ENCODE results near the gene GRIK5.

Gene GRIK5

DNA sequence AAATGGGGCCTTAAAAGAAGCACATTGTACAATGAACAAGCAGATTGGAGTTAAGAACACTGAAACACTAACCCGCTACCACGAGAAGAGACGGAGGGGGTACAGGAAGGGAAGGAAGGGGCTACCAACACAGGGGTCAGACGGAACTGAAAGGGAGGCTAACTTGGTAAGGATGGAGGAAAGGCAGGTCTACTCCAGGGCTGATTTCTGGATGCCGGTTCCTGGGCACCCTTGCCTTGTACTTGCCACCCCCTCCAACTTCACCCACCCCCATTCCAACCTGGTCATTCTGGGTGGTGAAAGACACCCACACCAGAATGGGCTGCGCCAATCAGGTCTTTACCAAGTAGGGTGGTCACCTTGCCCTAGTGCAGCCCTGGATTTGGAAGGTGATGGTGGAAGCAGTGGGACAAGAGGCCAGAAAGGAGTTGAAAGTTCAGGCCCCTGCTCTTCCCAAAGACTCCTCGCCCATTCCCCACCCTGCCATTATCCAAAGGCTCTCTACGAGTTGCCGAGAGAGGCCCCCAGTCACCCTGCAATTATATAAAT, 16.3 kb upstream of the GRIK5 start:
- Histone ChIP-seq H2BK5ac (ENCODE audit: low read depth, low read length, poor library complexity, severe bottlenecking) (no peak overlapping the region), H3K36me3 (ENCODE audit: control insufficient read depth in 1 of 2, insufficient read depth in 2 of 2, low read depth in 1 of 2, low read length in 2 of 2) (peaks cover 12 to 20% of the 10 kb centered on the region in 2 experiments), H3K4me3 (ENCODE audit: insufficient read depth in 1 of 2, low read depth in 1 of 2, low read length in 2 of 2) (no peak overlapping the region), H2BK12ac (ENCODE audit: low read length in 2 of 2) (no peak overlapping the region), H3K23ac (ENCODE audit: low read length in 2 of 2) (no peak overlapping the region), H2AFZ (ENCODE audit: low read depth, low read length) (no peak overlapping the region), H4K91ac (ENCODE audit: low read length) (peak overlapping the region; percentile 65), H3K27ac (ENCODE audit: low read length, poor library complexity, severe bottlenecking) (no peak overlapping the region), H3K9me3 (ENCODE audit: control insufficient read depth, low read length) (no peaks in the 10 kb centered on the region), H2BK15ac (ENCODE audit: low read depth, poor library complexity, severe bottlenecking) (no peak overlapping the region), H3K9ac (ENCODE audit: low read length) (no peak overlapping the region), H3K14ac (ENCODE audit: low read length in 2 of 2) (no peak overlapping the region), H3K4me1 (ENCODE audit: control insufficient read depth, insufficient read depth, low read depth, low read length) (peaks cover 24% of the 10 kb centered on the region), H3K27me3 (ENCODE audit: control insufficient read depth in 1 of 2, insufficient read depth in 1 of 2, low read length in 2 of 2) (no peaks in the 10 kb centered on the region), H3K79me1 (replicated peaks; ENCODE audit: low read length, poor library complexity, severe bottlenecking) (peaks cover 13% of the 10 kb centered on the region), H4K8ac (ENCODE audit: low read length) (no peak overlapping the region), H3K4ac (ENCODE audit: low read depth in 1 of 2, low read length in 2 of 2) (no peak overlapping the region), H3K4me2 (ENCODE audit: low read length, poor library complexity, severe bottlenecking) (no peak overlapping the region), H3K18ac (ENCODE audit: low read depth in 1 of 2, low read length in 2 of 2) (no peak overlapping the region), H2AK5ac (ENCODE audit: low read length, severe bottlenecking) (peak overlapping the region; percentile 44), H2BK120ac (ENCODE audit: low read depth, low read length) (no peak overlapping the region)
- no peak for DNase-seq
- 95% methylated on average over 8 of the region's 9 CpGs for WGBS

DNA sequence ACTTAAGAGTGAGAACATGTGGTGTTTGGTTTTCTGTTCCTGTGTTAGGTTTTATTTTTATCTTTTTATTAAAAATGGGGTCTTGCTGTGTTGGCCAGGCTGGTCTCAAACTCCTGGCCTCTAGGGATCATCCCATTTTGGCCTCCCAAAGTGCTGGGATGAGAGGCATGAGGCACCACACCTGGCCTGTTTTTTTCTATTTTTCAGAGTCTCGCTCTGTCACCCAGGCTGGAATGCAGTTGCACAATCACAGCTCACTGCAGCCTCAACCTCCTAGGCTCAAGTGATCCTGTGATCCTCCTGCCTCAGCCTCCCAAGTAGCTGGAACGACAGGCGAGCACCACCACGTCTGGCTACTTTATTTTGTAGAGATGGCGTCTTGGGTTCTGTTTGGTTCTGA, 13.5 kb upstream of the GRIK5 start:
- H3K27me3 ChIP-seq (ENCODE audit: control insufficient read depth in 1 of 2, insufficient read depth in 1 of 2, low read length in 2 of 2) = no peaks in the 10 kb centered on the region
- H3K27ac ChIP-seq (ENCODE audit: low read length, poor library complexity, severe bottlenecking) = no peak overlapping the region
- no peak overlapping the region for H2BK5ac ChIP-seq (ENCODE audit: low read depth, low read length, poor library complexity, severe bottlenecking)
- H3K9ac ChIP-seq (ENCODE audit: low read length) = no peak overlapping the region
- peaks cover 37 to 43% of the 10 kb centered on the region in 2 experiments for H3K36me3 ChIP-seq (ENCODE audit: control insufficient read depth in 1 of 2, insufficient read depth in 2 of 2, low read depth in 1 of 2, low read length in 2 of 2)
- no peak overlapping the region for H3K18ac ChIP-seq (ENCODE audit: low read depth in 1 of 2, low read length in 2 of 2)
- no peak overlapping the region for H2AFZ ChIP-seq (ENCODE audit: low read depth, low read length)
- H3K9me3 ChIP-seq (ENCODE audit: control insufficient read depth, low read length) = no peaks in the 10 kb centered on the region
- H2AK5ac ChIP-seq (ENCODE audit: low read length, severe bottlenecking) = no peak overlapping the region
- H3K23ac ChIP-seq (ENCODE audit: low read length in 2 of 2) = no peak overlapping the region
- no peak overlapping the region for H3K4me2 ChIP-seq (ENCODE audit: low read length, poor library complexity, severe bottlenecking)
- H3K4me3 ChIP-seq (ENCODE audit: insufficient read depth in 1 of 2, low read depth in 1 of 2, low read length in 2 of 2) = no peak overlapping the region
- no peak overlapping the region for H2BK15ac ChIP-seq (ENCODE audit: low read depth, poor library complexity, severe bottlenecking)
- H4K91ac ChIP-seq (ENCODE audit: low read length) = no peak overlapping the region
- peaks cover 30% of the 10 kb centered on the region for H3K4me1 ChIP-seq (ENCODE audit: control insufficient read depth, insufficient read depth, low read depth, low read length)
- no peak overlapping the region for H4K8ac ChIP-seq (ENCODE audit: low read length)
- no peak overlapping the region for H2BK12ac ChIP-seq (ENCODE audit: low read length in 2 of 2)
- peaks cover 30% of the 10 kb centered on the region for H3K79me1 ChIP-seq (replicated peaks; ENCODE audit: low read length, poor library complexity, severe bottlenecking)
- no peak for DNase-seq
- H3K14ac ChIP-seq (ENCODE audit: low read length in 2 of 2) = no peak overlapping the region
- 100% methylated on average over 5 of the region's 5 CpGs for WGBS
- no peak overlapping the region for H2BK120ac ChIP-seq (ENCODE audit: low read depth, low read length)
- no peak overlapping the region for H3K4ac ChIP-seq (ENCODE audit: low read depth in 1 of 2, low read length in 2 of 2)

DNA sequence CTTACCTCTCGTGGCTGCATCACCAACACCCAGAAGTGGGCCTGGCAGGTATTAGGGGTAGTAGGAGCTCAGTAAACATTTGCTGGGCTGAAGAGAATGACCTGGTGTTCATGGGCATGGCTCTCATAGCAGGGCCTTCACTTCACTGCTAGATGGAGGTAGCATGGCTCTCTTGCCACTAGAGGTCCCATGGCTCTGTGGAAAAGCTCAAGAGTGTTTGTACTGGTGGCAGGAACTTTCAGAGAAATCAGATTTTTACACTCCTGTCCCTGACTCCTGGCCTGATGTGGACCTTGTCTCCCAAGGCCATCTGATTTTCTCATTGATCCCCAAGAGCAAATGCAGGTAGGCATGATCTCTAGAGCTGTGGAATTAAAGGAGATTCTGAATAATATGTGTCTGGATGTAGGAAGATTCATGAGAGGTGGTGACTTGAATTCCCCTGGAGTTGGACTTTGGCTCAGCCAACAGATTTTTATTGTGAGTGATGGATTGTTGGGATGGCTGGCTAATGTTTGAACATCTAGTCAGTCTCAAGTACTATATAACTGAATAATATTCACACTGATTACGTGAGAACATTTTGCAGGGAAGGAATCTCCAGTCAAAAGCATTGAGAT, 11.7 kb upstream of the GRIK5 start:
- Histone ChIP-seq H3K79me1 (replicated peaks; ENCODE audit: low read length, poor library complexity, severe bottlenecking) (peaks cover 28% of the 10 kb centered on the region), H3K23ac (ENCODE audit: low read length in 2 of 2) (no peak overlapping the region), H4K91ac (ENCODE audit: low read length) (no peak overlapping the region), H2BK15ac (ENCODE audit: low read depth, poor library complexity, severe bottlenecking) (no peak overlapping the region), H3K9ac (ENCODE audit: low read length) (peak overlapping the region; percentile 2), H3K27me3 (ENCODE audit: control insufficient read depth in 1 of 2, insufficient read depth in 1 of 2, low read length in 2 of 2) (no peaks in the 10 kb centered on the region), H3K36me3 (ENCODE audit: control insufficient read depth in 1 of 2, insufficient read depth in 2 of 2, low read depth in 1 of 2, low read length in 2 of 2) (peaks cover 38 to 46% of the 10 kb centered on the region in 2 experiments), H2BK5ac (ENCODE audit: low read depth, low read length, poor library complexity, severe bottlenecking) (no peak overlapping the region), H3K4me3 (ENCODE audit: insufficient read depth in 1 of 2, low read depth in 1 of 2, low read length in 2 of 2) (no peak overlapping the region), H3K4me1 (ENCODE audit: control insufficient read depth, insufficient read depth, low read depth, low read length) (peaks cover 27% of the 10 kb centered on the region), H3K14ac (ENCODE audit: low read length in 2 of 2) (no peak overlapping the region), H2AK5ac (ENCODE audit: low read length, severe bottlenecking) (no peak overlapping the region), H2AFZ (ENCODE audit: low read depth, low read length) (no peak overlapping the region), H2BK12ac (ENCODE audit: low read length in 2 of 2) (no peak overlapping the region), H3K9me3 (ENCODE audit: control insufficient read depth, low read length) (no peaks in the 10 kb centered on the region), H3K4me2 (ENCODE audit: low read length, poor library complexity, severe bottlenecking) (no peak overlapping the region), H2BK120ac (ENCODE audit: low read depth, low read length) (no peak overlapping the region), H3K27ac (ENCODE audit: low read length, poor library complexity, severe bottlenecking) (no peak overlapping the region), H3K18ac (ENCODE audit: low read depth in 1 of 2, low read length in 2 of 2) (no peak overlapping the region), H4K8ac (ENCODE audit: low read length) (no peak overlapping the region), H3K4ac (ENCODE audit: low read depth in 1 of 2, low read length in 2 of 2) (no peak overlapping the region)
- peak; percentile 69 for DNase-seq
- 97% methylated on average over 2 of the region's 2 CpGs for WGBS

DNA sequence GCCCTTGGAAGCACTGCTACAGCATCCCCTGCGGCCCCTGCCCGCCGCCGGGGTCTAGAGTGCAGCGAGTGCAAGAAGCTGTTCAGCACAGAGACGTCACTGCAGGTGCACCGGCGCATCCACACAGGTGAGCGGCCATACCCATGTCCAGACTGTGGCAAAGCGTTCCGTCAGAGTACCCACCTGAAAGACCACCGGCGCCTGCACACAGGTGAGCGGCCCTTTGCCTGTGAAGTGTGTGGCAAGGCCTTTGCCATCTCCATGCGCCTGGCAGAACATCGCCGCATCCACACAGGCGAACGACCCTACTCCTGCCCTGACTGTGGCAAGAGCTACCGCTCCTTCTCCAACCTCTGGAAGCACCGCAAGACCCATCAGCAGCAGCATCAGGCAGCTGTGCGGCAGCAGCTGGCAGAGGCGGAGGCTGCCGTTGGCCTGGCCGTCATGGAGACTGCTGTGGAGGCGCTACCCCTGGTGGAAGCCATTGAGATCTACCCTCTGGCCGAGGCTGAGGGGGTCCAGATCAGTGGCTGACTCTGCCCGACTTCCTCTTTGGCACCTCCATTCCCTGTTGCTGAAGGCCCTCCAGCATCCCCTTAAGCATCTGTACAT, 10.9 kb upstream of the GRIK5 start:
- Histone ChIP-seq H3K9ac (ENCODE audit: low read length) (no peak overlapping the region), H3K23ac (ENCODE audit: low read length in 2 of 2) (no peak overlapping the region), H3K9me3 (ENCODE audit: control insufficient read depth, low read length) (no peaks in the 10 kb centered on the region), H3K36me3 (ENCODE audit: control insufficient read depth in 1 of 2, insufficient read depth in 2 of 2, low read depth in 1 of 2, low read length in 2 of 2) (peaks cover 38 to 46% of the 10 kb centered on the region in 2 experiments), H3K4me2 (ENCODE audit: low read length, poor library complexity, severe bottlenecking) (no peak overlapping the region), H2BK12ac (ENCODE audit: low read length in 2 of 2) (no peak overlapping the region), H3K18ac (ENCODE audit: low read depth in 1 of 2, low read length in 2 of 2) (no peak overlapping the region), H2BK5ac (ENCODE audit: low read depth, low read length, poor library complexity, severe bottlenecking) (no peak overlapping the region), H3K14ac (ENCODE audit: low read length in 2 of 2) (no peak overlapping the region), H3K27ac (ENCODE audit: low read length, poor library complexity, severe bottlenecking) (no peak overlapping the region), H2AFZ (ENCODE audit: low read depth, low read length) (no peak overlapping the region), H4K8ac (ENCODE audit: low read length) (no peak overlapping the region), H3K79me1 (replicated peaks; ENCODE audit: low read length, poor library complexity, severe bottlenecking) (peaks cover 28% of the 10 kb centered on the region), H2BK15ac (ENCODE audit: low read depth, poor library complexity, severe bottlenecking) (no peak overlapping the region), H3K4ac (ENCODE audit: low read depth in 1 of 2, low read length in 2 of 2) (no peak overlapping the region), H4K91ac (ENCODE audit: low read length) (no peak overlapping the region), H2AK5ac (ENCODE audit: low read length, severe bottlenecking) (no peak overlapping the region), H3K27me3 (ENCODE audit: control insufficient read depth in 1 of 2, insufficient read depth in 1 of 2, low read length in 2 of 2) (no peaks in the 10 kb centered on the region), H3K4me1 (ENCODE audit: control insufficient read depth, insufficient read depth, low read depth, low read length) (peaks cover 25% of the 10 kb centered on the region), H3K4me3 (ENCODE audit: insufficient read depth in 1 of 2, low read depth in 1 of 2, low read length in 2 of 2) (no peak overlapping the region), H2BK120ac (ENCODE audit: low read depth, low read length) (no peak overlapping the region)
- no peak for DNase-seq
- WGBS = 97% methylated on average over 28 of the region's 28 CpGs

All from mesenchymal stem cell (in vitro differentiated cells and primary cell).